Activated CD4-positive, CD25-positive, alpha-beta regulatory T cell (primary cell): Measurements from ENCODE around the gene ZNF205.

ENCODE experiments used
- DNase-seq, 4 experiments: peaks; one replicate each; lab custom pipeline; 2025; lab: John Stamatoyannopoulos, UW

Gene ZNF205

GRCh38 chr16:3084969-3085670 is 27.3 kb upstream of the ZNF205 start:
- DNase-seq = no peak

- no peak for DNase-seq
Observed at GRCh38 chr16:3085868-3086595, 26.4 kb upstream of the ZNF205 start.

GRCh38 chr16:3086596-3087242 is 25.7 kb upstream of the ZNF205 start:
- DNase-seq = no peak

- DNase-seq = no peak
Observed at GRCh38 chr16:3087243-3088235, 24.8 kb upstream of the ZNF205 start.

GRCh38 chr16:3088450-3088849 is 23.9 kb upstream of the ZNF205 start:
- no peak for DNase-seq

GRCh38 chr16:3088925-3089716 is 23.3 kb upstream of the ZNF205 start:
- DNase-seq = no peak

- DNase-seq = no peak
Observed at GRCh38 chr16:3089717-3090592, 22.4 kb upstream of the ZNF205 start.

- no peak for DNase-seq
Observed at GRCh38 chr16:3091551-3091950, 20.8 kb upstream of the ZNF205 start.

GRCh38 chr16:3092501-3092941 is 19.9 kb upstream of the ZNF205 start:
- no peak for DNase-seq

GRCh38 chr16:3094289-3095027 is 17.9 kb upstream of the ZNF205 start:
- DNase-seq = peak in 1 of 4 experiments; percentile 25

- peak in 2 of 4 experiments; percentile 17 to 30 for DNase-seq
Observed at GRCh38 chr16:3095869-3096268, 16.5 kb upstream of the ZNF205 start.

- no peak for DNase-seq
Observed at GRCh38 chr16:3096362-3096761, 16.0 kb upstream of the ZNF205 start.

GRCh38 chr16:3097266-3097665 is 15.1 kb upstream of the ZNF205 start:
- no peak for DNase-seq

- no peak for DNase-seq
Observed at GRCh38 chr16:3098459-3099394, 13.7 kb upstream of the ZNF205 start, which contains the start of gene ZSCAN10. ZSCAN10 (minus strand) TSS chr16:3099294; CDS start chr16:3092937, 6,357 bp downstream.

- DNase-seq = no peak
Observed at GRCh38 chr16:3099395-3099731, 13.0 kb upstream of the ZNF205 start.

GRCh38 chr16:3099732-3100499 is 12.5 kb upstream of the ZNF205 start:
- peak; percentile 78 to 91 (median 85) for DNase-seq
